NCI-H510A (cell line): Measurements from ENCODE around the gene SUMF1.
"Not testable (repeated sequence)": the region's sequence is repeated elsewhere in the genome, so short reads cannot be mapped to it uniquely, and the experiment has no call there.

Source experiments
- DNase-seq: peaks from one replicate; lab custom pipeline; 2025; lab: John Stamatoyannopoulos, UW

Gene SUMF1

GRCh38 chr3:4335840-4336562, 131.1 kb downstream of the SUMF1 start:
- DNase-seq = no peak

- DNase-seq = no peak
Measured at GRCh38 chr3:4334548-4334947, 132.5 kb downstream of the SUMF1 start.

- DNase-seq = no peak
Measured at GRCh38 chr3:4332991-4333390, 134.1 kb downstream of the SUMF1 start.

- DNase-seq = no peak
Measured at GRCh38 chr3:4332574-4332973, 134.5 kb downstream of the SUMF1 start.

- no peak for DNase-seq
Measured at GRCh38 chr3:4332111-4332510, 135.0 kb downstream of the SUMF1 start.

- not testable (repeated sequence) for DNase-seq
Measured at GRCh38 chr3:4329806-4330205, 137.3 kb downstream of the SUMF1 start.

- no peak for DNase-seq
Measured at GRCh38 chr3:4326868-4327267, 140.2 kb downstream of the SUMF1 start.

- DNase-seq = no peak
Measured at GRCh38 chr3:4323246-4324027, 143.6 kb downstream of the SUMF1 start.

GRCh38 chr3:4322635-4323034, 144.4 kb downstream of the SUMF1 start:
- no peak for DNase-seq

GRCh38 chr3:4321732-4322131, 145.3 kb downstream of the SUMF1 start:
- DNase-seq = no peak

GRCh38 chr3:4320096-4320911, 146.8 kb downstream of the SUMF1 start:
- DNase-seq = no peak

GRCh38 chr3:4314688-4315087, 152.4 kb downstream of the SUMF1 start:
- no peak for DNase-seq

GRCh38 chr3:4313606-4314293, 153.3 kb downstream of the SUMF1 start:
- DNase-seq = no peak

- DNase-seq = no peak
Measured at GRCh38 chr3:4311496-4311895, 155.6 kb downstream of the SUMF1 start.
